Measurements from ENCODE around the gene FAM107B.

DNA sequence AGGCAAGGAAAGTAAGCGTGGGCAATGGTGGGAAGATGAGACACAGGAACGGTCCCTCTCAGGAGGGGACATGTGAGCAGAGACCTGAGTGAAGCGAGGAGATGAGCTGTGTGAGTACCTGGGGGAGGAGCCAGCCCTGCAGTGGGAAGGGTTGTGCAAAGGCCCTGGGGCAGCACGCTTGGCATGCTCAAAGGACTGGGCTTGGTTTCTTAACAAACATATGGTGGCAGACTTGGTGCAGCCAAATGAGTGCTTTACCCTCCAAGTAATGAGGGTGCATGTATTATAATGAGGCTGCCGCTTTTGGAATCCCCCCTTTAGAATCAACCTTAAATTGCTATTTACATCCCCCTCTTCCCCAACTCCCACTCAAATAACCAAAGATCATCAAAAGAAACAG is 291.3 kb downstream of the FAM107B start:
- no peak for TF ChIP-seq CTCF (IDR thresholded peaks at IDR 0.05 in 2 of 3, conservative IDR thresholded peaks at IDR 0.05 in 1 of 3; ENCODE audit: borderline replicate concordance in 1 of 3, insufficient read depth in 1 of 3, low read depth in 2 of 3, low read length in 2 of 3)
- no peak for TF ChIP-seq TCF7L2 (IDR thresholded peaks at IDR 0.05; ENCODE audit: borderline replicate concordance, extremely low read depth, insufficient read depth, insufficient read length)
- no peak for TF ChIP-seq POLR2AphosphoS5 (IDR thresholded peaks at IDR 0.05; ENCODE audit: low read depth, low read length)
- no peak for TF ChIP-seq EZH2 (IDR thresholded peaks at IDR 0.05)
- TF ChIP-seq RAD21 (IDR thresholded peaks at IDR 0.05; ENCODE audit: low read depth): no peak
